HG03139 (cell line): ENCODE results near the gene AAK1.
"Not testable (repeated sequence)": the region's sequence is repeated elsewhere in the genome, so short reads cannot be mapped to it uniquely, and the experiment has no call there.

Source experiments
- ATAC-seq: cut with Tn5 transposase; IDR thresholded peaks from one replicate; pipeline ENCODE4 v1.9.1; 2021; ENCODE audit not compliant: unreplicated experiment

Gene AAK1

DNA sequence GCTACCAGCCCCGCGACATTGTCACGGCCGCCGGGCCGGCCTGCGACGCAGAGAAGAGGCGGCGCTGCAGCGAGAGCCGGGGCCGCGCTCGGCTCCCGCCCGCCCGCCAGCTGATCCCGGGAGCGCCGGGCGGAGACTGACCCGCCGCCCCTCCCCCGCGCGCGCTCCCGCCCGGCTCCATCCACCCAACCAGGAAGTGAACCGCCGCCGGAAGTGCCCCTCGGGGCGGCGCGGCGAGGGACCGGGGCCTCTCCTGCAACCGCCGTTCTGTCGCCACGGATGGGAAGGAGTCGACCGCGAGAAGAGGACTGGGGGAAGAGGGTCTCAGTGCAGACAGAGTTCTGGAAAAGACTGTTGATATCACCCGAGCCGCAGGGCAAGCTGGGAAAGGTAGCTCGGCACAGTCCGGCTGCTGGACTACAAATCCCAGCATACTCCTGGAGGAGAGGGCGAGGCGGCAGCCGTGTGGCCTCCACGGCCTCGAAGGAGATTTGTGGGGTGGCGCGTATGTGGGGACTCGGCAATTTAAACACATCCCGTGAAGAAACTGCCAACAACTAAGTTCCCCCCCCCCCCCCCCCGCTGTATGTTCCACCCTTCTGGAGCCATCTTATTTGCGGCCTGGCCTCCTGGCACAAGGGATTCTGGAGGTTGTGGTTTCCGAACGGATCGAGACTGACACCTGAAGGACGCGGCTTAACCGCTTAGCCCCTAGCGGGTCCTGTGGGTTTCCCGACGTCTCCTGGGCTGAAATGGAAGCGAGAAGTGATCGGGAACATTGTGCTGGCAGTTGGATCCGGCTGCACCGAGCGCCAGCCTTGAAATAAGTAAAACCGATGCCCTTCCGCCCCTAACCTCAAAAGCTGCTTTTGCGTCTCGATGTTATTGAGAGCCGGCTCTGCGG lies at the start of gene AAK1:
TSS of gene AAK1 (minus strand) at position 138 of the 904 bp plus-strand sequence. CDS start 699 bp downstream, outside the sequence.
- peak; percentile 35 for ATAC-seq

DNA sequence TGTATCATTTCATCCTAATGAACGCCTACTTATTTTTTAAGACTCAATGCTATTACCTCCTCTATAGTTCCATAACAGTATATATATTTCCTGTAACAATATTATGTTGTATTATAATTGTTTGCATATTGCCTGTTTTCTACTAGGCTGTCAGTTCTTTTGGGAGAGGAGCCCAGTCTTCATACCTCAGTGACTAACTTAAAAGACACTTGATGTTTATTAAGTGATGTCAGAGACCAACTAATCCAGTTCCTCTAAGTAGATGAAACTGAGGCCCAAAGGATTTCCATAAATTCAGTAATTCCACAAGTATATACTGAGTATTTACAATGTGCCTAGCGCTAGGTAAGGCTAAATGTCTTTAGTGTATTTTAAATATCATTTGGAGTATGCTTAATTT lies 48.9 kb upstream of the AAK1 start:
- ATAC-seq = no peak

DNA sequence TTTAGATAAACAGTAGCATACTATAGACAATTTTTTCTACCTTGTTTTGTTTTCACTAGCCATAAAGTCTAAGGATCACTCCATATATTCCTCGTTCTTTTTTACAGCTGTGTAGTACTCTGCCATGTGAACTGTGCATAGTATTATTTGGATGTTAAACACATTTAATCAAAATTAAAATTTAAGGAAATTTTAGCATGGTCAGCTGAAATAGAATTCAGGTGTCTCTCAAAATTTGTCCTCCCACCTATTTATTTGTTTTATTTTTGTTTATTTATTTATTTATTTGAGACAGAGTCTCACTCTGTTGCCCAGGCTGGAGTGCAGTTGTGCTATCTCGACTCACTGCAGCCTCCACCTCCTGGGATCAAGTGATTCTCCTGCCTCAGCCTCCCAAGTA lies 46.4 kb upstream of the AAK1 start:
- ATAC-seq = no peak

DNA sequence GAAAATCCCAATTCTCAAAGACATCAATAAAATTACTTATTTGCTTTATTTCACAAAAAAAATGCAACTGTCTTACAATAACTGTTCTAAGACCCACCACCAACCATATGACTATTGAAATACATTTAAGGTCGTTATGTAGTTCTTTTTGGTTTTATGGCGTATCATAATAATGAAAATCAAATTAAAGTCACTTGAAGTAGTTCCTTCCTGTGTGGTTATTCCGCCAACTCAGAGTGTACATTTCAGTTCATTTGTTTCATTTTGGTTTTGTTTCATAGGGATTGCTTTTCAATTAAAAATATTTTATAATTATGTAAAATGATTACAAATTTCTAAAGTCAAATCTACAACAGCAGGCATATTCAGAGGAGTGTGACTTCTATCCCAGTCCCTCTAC lies 45.9 kb upstream of the AAK1 start:
- ATAC-seq = no peak

DNA sequence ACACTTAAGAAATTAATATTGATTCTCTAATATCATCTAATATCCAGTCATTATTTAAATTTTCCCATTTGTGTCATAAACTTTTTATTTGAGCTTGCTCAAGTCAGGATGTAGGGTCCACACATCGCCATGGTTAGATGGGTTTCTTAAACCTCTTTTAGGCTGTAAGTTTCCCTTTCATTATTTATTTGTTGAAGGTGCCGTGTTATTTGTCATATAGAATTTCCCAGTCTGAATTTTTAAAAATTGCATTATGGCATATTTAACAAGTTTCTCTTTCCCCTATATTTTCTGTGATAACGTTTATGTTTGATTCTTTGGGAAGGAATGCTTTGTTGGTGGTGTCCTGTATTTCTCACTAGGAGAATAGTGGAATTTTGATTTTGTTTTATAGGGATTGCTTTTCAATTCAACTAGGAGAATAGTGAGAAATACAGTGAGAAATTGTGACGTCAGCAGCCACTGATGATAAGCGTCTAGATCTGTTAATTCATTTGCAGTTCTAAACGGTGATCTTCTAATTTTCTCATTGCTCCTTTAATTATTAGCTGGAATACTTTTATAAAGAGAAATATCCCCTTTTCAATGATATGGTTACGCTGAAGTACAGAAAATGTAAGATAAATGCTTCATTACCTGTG lies 44.6 kb upstream of the AAK1 start:
- no peak for ATAC-seq

DNA sequence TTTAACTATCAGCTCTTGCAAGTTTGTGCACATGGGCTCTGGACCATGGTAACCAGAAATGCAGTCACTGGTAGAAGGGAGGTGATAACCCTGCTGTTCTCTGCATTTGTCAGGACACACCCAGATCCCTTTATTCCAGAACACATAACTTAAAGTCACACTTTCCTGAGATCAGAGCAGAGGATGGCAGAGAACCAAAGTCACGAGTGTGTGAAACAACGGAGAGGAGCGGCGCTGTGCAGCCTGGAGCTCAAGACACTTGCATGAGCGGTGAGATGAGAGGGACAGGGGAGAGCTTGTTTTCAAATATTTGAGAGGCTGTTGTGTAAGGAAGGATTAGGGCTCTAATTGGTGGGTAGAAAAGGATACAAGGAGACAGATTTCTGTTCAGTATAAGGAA lies 43.3 kb upstream of the AAK1 start:
- ATAC-seq = no peak

DNA sequence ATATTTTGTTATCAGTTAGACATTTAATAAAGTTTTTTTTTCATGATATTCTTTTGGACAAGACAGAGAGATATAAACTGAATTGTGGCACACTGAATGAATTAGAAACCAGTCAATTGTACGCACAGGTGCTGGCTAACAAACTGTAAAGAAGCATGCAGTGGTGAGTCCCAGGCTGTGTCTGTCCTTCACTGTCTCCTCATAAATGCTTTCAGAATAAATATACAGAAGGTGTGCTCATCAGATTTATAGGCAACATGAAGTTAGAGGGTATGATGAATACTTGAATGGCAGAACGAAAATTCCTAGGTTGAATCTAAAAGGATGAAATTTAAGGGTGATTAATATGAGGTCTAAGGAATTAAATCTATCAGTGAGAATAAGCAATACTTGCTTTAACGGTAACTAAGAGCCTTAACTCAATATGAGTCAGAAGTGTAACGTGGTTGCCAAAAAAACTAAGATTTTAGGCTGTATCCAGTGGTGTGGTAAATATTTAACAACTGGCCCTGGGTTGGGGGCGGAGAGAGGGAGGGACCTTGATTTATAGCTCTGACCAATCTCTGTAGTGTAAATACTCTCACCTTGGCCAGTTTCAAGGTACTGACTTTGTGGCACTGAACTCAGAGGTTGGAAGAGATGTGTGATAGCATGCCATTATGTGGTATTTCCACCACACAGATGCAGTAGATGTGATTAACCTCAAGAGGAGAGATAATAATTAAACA lies 41.9 kb upstream of the AAK1 start:
- no peak for ATAC-seq

DNA sequence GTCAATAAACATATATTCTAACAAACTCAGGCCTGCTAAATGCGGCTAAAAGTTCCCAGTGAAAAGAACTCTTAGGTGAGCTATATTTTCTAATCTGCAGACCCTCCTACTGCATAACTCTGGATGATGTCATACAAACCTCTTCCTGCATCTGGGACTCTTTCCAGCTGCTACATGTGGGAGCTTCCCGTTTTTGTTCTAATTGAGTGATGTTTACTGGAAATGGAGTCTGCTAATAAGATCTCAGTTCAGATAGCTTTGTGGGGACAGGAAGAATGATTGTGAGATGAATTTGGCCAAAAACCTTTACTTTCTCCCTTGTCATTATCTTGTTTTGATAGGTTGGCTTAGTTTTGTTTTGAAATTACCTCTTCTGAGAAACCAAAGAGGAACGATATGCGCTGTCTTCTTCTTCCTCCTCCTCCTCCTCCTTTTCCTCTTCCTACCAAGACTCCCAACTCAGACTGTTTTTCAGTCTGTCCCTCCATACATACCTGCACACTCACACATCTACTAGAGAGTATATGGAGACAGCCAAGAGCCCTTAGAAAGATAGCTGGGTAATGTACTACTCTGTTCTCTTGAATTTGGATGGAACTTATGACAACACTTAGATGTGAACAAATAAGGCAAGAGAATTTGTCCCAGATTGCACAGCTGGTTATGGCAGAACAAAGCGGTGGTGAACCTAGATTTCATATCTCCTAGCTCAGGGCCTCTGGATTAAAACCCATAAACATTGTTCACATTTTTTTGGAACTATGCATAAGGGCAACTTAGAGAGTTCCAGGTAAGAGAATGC lies 39.8 kb upstream of the AAK1 start:
- no peak for ATAC-seq

DNA sequence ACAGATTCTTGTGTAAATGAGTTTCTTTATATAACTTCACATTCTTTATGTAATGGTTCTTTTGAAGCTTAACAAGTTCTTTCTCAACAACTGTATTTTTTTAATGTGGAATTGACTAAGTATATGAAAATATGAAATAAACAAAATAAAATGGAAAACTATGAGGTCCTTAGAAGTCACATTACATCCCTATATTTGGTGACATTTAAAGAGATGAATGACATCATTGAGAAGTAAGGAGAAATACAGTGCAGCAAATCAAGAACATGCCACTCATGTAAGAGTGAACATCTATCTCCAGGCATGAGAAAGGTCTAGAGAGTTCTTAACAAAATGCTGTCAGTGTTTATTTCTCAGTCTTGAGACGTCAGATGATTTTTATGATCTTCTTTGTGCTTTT lies 39.0 kb upstream of the AAK1 start:
- ATAC-seq = no peak

DNA sequence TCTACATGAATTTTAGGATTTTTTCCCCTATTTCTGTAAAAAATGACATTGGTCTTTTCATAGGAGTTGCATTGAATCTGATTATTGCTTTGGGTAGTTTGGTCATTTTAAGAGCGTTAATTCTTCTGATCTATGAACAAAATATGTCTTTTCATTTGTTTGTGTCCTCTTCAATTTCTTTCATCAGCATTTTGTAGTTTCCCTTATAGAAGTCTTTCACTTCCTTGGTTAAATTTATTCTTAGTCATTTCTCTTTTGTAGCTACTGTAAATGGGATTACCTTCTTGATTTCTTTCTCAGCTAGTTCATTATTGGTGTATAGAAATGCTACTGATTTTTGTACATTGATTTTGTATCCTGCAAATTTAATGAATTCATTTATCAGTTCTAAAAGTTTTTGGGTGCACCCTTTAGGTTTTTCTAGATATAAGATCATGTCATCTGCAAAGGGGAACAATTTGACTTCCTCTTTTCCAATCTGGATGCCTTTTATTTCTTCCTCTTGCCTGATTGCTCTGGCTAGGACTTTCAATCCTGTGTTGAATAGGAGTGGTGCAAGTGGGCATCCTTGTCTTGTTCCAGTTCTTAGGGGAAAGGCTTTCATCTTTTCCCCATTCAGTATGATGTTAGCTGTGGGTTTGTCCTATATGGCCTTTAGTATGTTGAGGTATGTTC lies 36.6 kb upstream of the AAK1 start:
- ATAC-seq = no peak

DNA sequence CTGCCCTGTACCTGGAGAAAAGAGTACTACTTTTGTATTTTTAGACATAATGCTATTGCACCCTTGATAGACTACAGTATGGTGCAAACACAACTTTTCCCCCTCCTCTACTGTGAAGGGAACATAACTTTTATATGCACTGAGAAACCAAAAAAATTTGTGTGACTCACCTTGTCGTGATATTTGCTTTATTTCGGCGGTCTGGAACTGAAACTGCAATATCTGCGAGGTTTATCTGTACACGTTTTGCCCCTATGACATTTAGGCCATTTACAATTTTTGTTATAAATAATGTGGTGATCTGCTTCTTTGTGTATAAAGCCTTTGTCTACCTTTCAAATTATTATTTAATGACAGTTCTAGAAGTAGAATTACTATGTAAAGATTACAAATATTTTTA lies 34.4 kb upstream of the AAK1 start:
- ATAC-seq = no peak

DNA sequence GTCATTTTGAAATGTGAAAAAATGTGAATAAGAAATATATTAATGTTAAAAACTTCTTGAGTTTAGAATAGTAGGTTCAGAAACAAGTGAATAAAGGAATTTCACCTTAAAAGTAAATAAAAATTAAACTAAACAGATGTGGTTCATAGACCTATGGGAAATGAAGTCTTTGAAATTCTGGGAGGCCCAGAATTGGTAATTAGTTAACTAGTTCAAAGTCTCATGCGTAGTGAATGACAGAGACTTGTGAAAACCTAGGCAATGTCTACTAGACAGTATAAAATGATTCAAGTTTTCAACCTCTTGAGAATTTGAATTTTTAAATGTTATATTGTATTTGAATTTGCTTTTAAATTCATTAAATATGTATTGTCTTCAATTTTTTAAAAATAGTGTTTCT lies 32.6 kb upstream of the AAK1 start:
- ATAC-seq = no peak

DNA sequence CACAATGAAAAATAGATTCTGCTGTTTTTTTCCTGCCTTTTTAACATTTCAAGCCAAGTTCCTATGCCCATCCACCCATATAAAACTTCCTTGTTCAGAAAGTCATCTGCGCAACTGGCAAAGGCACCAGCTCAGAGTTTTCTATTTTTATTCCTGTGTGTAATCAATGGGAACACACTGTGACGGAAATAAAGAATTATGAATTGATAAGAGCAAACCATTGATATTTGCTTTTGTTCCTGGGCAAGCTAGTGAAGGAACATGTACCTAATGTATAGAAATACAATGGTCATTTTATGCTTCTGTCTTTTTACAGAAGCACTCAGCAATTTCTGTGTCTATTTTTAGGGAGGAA lies 30.8 kb upstream of the AAK1 start:
- ATAC-seq = no peak

DNA sequence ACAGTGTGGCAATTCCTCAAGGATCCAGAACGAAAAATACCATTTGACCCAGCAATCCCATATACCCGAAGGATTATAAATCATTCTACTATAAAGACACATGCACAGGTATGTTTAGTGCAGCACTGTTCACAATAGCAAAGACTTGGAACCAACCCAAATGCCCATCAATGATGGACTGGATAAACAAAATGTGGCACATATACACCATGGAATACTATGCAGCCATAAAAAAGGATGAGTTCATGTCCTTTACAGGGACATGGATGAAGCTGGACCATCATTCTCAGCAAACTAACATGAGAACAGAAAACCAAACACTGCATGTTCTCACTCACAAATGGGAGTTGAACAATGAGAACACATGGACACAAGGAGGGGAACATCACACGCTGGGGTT lies 29.6 kb upstream of the AAK1 start:
- ATAC-seq = not testable (repeated sequence)

DNA sequence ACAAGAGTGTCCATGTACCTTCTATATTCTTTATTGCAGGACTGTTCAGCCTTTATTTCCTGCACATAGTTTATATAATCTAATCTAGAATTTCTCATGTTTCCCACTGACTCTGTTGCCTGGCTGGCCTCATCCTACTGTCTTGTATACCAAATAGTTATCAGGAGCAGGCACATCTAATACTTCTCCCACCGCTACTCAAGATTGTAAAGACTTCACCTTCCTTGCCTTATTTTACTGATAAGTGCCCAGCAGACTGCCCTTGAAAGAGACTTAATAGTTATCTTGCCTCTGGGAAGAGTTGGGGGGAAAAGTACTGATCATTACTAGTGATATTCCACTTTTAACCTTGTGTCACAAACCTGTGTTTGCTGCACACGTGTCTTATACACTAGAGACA lies 26.1 kb upstream of the AAK1 start:
- no peak for ATAC-seq

DNA sequence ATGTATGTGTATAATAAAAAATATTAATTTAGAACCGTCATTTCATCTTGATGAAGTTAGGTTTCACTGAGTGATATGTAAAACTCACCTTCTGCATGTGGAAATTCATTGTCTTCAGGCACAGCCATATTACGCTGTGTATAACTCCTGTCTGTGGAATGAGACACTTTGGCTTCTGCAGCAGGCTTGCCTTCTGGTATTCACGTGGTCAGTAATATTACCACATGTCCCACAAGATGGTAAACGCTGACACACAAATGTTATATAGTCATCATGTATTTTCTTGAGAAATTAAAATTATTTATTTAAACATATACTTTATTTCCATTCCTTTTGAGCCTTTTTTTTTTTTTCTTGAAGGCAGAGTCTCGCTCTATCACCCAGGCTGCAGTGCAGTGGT lies 25.1 kb upstream of the AAK1 start:
- no peak for ATAC-seq

DNA sequence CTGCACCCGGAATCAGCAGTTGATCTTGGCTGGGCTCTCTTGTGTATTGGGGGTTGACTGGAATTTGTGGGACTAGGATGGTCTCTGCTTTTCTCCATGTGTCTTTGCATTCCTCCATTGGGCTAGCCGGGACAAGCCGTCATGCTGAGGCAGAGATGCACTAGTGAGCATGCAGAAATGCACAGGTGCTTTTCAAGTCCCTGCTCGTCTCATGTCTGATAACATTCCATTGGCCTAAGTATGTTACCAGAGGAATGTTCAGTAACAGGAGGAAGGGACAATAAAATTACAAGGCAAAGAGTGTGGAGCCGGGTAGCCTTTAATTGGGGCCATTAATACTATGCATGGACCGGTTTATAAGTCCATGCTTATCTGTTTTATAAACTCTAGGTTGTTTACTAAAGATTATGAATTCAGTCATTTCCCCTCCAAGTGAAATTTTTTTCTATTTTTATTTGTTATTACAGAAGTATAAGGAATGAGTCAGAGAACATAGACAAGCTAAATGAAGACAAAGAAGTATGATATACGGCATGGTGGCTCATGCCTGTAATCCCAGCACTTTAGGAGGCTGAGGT lies 24.4 kb upstream of the AAK1 start:
- no peak for ATAC-seq

DNA sequence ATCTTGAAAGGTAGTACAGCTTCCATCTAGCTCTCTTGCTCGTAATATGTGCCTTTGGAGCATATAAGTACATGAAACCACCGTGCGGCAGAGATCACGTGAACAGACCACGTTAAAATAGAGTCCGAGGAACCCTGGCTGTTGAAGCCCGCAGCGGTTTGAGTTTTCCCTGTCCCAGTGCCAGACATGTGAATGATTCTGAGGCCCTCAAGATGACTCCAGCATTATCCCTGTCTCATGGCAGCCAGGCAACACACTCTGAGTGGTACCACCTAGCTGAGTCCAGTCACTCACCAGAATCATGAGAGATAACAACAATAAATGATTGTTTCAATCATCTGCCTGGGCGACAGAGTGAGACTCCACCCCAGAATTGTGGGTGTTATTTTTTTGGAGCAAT lies 21.6 kb upstream of the AAK1 start:
- ATAC-seq = no peak

DNA sequence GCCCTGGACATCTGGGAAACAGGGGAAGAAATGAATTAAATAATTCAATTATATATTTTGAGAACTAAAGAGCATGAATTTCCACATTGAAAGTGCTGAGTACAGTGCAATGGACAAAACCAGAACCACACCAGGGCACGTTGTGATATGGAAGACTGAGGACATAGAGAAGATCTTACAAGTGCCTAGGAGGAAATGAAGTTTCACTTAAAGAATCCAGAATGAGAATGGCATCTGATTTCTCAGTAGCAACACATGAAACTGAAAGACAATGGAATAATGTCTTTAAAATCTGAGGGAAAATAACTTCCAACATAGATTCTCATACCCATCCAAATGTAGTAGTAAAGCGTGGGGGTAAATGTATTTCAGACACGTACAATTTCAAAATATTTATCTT lies 20.3 kb upstream of the AAK1 start:
- ATAC-seq = no peak

DNA sequence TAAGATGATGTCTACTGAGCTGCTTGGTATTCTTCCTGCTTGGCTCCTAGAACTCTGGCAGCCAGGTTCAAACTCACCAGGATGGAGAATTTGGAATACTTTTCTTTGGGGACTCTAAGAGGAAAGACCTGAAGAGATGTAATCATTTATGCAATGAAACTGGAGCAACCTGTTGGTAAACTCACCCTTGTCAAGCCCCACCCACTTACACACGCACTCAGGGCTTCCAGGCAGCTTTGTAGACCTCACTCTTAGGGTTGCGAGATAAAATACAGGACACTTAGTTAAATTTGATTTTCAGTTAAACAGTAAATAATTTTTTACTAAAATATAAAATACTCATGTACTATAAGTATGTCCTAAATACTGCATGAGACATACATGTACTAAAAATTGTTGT lies 19.0 kb upstream of the AAK1 start:
- ATAC-seq = not testable (repeated sequence)
